A204.1 (cell line): ENCODE results near the gene RAP2A.

Experiments used
- FAIRE-seq: peaks from 2 replicates; lab custom pipeline; 2012; peaks lifted over from hg19 to GRCh38; lab: Jason Lieb, UNC

RAP2A gene

DNA sequence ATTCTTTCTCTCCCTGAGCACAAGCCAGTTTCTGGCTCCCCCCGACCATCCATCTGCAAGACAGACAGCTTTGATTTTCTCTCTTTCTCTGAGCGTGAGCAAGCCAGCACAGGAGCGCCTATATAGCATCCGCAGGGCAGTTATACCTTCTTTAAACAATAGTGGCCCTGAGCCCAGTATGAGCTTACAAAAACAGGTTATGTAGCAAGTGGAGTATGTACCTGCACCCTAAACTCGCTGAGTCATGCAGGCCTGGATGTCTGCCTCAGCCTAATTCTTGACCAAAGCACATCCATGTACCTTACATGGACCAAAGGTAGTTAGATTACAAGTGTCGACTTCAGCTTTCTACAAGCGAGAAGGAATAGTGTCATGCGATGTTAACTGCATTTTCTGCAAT, 61.7 kb downstream of the RAP2A start:
- no peak for FAIRE-seq

DNA sequence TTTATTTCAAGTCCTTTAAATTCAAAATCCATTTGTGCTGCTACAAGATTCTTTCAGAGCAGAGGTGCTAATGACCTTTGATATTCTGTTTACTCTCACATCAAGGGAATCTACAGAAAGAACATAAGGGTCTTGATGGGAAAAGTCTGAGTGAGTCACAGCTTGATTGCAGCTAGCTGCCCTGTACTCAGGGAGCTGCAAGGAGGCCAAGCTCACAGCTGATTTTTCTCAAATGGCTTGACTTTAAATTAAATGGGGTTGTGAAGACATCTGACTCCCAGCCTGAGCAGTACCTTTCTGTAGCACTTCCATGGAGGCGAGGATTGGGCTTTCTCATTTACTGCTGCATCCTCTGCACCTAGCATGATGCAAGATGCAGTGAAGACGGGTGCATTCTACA, 62.5 kb downstream of the RAP2A start:
- FAIRE-seq: no peak

DNA sequence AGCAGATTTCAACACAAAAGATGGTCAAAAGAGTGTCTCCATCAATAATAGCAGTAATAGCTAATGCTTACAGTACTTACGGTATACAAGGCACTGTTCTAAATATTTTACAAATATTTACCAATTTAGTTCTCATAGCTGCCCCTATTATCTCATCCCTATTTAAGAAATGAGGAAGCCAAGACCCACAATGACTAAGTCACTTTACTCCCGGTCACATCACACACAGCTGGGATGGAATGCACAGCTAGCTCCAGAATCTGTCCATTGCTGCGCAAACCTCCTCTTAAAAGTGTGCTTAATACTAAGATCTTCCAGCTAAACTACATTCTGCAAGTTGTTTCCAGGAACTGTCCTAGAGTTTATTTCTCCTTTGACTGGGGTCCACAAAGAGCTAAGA, 63.4 kb downstream of the RAP2A start:
- no peak for FAIRE-seq

DNA sequence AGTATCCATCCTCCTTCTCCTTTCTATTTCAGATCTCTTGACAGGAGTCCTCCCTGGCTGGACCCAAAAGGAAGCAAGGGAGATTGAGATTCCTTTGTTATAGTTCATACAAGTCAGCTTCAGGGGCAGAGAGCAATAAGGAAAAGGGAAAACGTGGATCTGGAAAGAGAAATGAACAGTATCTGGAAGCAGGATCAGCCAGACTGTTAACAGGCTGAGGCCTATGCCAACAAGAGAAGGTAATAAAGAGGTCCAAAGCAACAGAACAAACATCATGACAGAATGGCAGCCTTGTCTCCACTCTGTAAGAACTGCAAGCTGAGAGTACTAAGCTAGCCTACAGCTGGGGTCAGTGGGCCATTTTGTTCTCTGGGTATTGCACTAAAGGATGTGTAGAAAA, 64.5 kb downstream of the RAP2A start:
- no peak for FAIRE-seq

DNA sequence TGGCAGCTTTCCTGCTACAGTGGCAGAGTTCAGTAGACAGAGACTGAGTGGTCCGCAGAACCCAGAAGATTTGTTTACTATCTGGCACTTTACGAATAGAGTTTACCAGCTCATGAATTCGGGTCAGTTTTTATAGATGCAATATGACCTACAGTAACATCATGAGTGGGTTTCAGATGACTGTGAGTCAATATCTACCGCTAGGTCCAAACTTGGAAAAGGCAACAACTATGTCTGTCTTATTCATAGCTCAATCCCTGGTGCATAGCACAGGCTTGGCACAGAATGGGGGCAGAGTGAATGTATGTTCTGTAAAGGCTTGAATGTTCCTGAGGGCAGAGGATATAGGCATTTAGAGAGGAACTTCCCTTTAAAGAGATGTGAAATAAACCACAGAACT, 65.2 kb downstream of the RAP2A start:
- FAIRE-seq: no peak

DNA sequence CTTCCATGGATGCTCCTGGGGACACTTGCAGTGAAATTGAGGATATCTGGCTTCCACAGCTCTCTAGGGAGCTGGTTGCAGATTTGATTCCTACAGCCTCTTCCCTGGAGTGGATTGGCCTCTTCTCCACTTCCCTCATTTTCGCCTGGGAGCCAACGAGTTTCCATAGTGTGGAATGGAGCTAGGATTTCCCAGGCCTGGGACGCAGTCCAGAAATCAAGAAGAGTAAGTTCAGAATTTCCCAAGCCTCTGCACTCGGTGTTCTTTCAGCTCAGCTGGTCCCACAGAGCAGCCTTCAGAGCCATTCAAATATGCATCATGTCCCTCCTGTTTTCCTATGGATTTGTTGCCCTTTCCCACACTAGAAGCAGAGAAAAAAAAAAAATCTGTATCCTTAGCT, 68.2 kb downstream of the RAP2A start:
- no peak for FAIRE-seq

DNA sequence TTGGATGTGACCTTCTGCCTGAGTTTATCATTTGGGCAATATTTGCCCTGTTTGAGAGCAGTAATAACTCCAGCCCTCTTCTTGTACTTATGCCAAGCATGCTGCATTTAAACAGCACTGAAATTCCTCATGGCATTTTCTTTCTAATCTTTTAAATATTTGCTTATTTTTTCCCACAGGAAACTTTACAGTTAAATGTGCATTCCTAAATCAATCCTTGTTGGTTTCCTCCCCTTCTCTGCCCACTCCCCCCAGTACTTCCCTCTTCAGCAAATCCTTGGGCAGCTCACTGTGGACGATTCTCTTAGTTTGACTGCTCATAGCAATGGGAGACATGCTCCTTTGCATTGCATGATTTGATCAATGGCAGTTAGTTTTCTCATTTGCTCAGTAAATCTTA, 68.7 kb downstream of the RAP2A start:
- FAIRE-seq: no peak

GRCh38 chr13:97505017-97505416, 71.0 kb downstream of the RAP2A start:
- FAIRE-seq: no peak

- no peak for FAIRE-seq
Observed at GRCh38 chr13:97506511-97506910, 72.5 kb downstream of the RAP2A start.

GRCh38 chr13:97512732-97513131, 78.8 kb downstream of the RAP2A start:
- no peak for FAIRE-seq

- FAIRE-seq: no peak
Observed at GRCh38 chr13:97515643-97516042, 81.7 kb downstream of the RAP2A start.

- no peak for FAIRE-seq
Observed at GRCh38 chr13:97517967-97518366, 84.0 kb downstream of the RAP2A start.
